ENCODE data around the gene GPX6. TPM values are rescaled to one million over a fixed set of nuclear protein-coding genes. Genes with fewer than 3 reads are reported as not detected.

Gene GPX6
- total RNA-seq, 1 donor from 2014 or later, result not detected

- Histone ChIP-seq H3K36me3 (ENCODE audit: control insufficient read depth, insufficient read depth, low read length) (no peaks in the 10 kb centered on the region), H3K27me3 (ENCODE audit: control insufficient read depth, insufficient read depth, low read length) (no peaks in the 10 kb centered on the region), H3K4me3 (ENCODE audit: low read depth, low read length) (peak overlapping the region; percentile 45)
- TF ChIP-seq CTCF (IDR thresholded peaks at IDR 0.05; ENCODE audit: insufficient read depth, low read length, poor library complexity, severe bottlenecking), result peak; percentile 73
- DNase-seq (ENCODE audit: low read depth), result no peak
Observed at GRCh38 chr6:28542440-28543296, 27.1 kb upstream of the GPX6 start.

- H3K4me3 ChIP-seq (ENCODE audit: low read depth, low read length), result peak overlapping the region; percentile 45
- no peak for TF ChIP-seq CTCF (IDR thresholded peaks at IDR 0.05; ENCODE audit: insufficient read depth, low read length, poor library complexity, severe bottlenecking)
- DNase-seq (ENCODE audit: low read depth), result no peak
- H3K36me3 ChIP-seq (ENCODE audit: control insufficient read depth, insufficient read depth, low read length), result no peaks in the 10 kb centered on the region
- no peaks in the 10 kb centered on the region for H3K27me3 ChIP-seq (ENCODE audit: control insufficient read depth, insufficient read depth, low read length)
Observed at GRCh38 chr6:28541996-28542395, 26.4 kb upstream of the GPX6 start.

- Histone ChIP-seq H3K27me3 (ENCODE audit: control insufficient read depth, insufficient read depth, low read length) (peaks cover 5% of the 10 kb centered on the region), H3K4me3 (ENCODE audit: low read depth, low read length) (peak overlapping the region; percentile 8), H3K36me3 (ENCODE audit: control insufficient read depth, insufficient read depth, low read length) (no peaks in the 10 kb centered on the region)
- no peak for TF ChIP-seq CTCF (IDR thresholded peaks at IDR 0.05; ENCODE audit: insufficient read depth, low read length, poor library complexity, severe bottlenecking)
- DNase-seq (ENCODE audit: low read depth), result no peak
Observed at GRCh38 chr6:28537509-28538140, 22.0 kb upstream of the GPX6 start.

- TF ChIP-seq CTCF (IDR thresholded peaks at IDR 0.05; ENCODE audit: insufficient read depth, low read length, poor library complexity, severe bottlenecking), result no peak
- Histone ChIP-seq H3K4me3 (ENCODE audit: low read depth, low read length) (peak overlapping the region; percentile 8), H3K27me3 (ENCODE audit: control insufficient read depth, insufficient read depth, low read length) (peaks cover 5% of the 10 kb centered on the region), H3K36me3 (ENCODE audit: control insufficient read depth, insufficient read depth, low read length) (no peaks in the 10 kb centered on the region)
- DNase-seq (ENCODE audit: low read depth), result no peak
Observed at GRCh38 chr6:28537065-28537464, 21.5 kb upstream of the GPX6 start.

GRCh38 chr6:28534875-28535274 is 19.3 kb upstream of the GPX6 start:
- no peak for TF ChIP-seq CTCF (IDR thresholded peaks at IDR 0.05; ENCODE audit: insufficient read depth, low read length, poor library complexity, severe bottlenecking)
- DNase-seq (ENCODE audit: low read depth), result no peak
- Histone ChIP-seq H3K4me3 (ENCODE audit: low read depth, low read length) (no peak overlapping the region), H3K36me3 (ENCODE audit: control insufficient read depth, insufficient read depth, low read length) (no peaks in the 10 kb centered on the region), H3K27me3 (ENCODE audit: control insufficient read depth, insufficient read depth, low read length) (peaks cover 5% of the 10 kb centered on the region)
